Ammon's horn (tissue), 1 donor: Measurements from ENCODE around the gene ANKMY2.
"Not testable (repeated sequence)": the region's sequence is repeated elsewhere in the genome, so short reads cannot be mapped to it uniquely, and the experiment has no call there.

Source experiments
- DNase-seq: peaks from one replicate; pipeline ENCODE4 v3.0.0-alpha.2; 2016; ENCODE audit warnings: low spot score

Gene ANKMY2

GRCh38 chr7:16626388-16626787, 19.2 kb downstream of the ANKMY2 start:
- DNase-seq = no peak

- DNase-seq = no peak
These were observed 25.6 kb downstream of the ANKMY2 start for GRCh38 chr7:16619979-16620408.

DNA sequence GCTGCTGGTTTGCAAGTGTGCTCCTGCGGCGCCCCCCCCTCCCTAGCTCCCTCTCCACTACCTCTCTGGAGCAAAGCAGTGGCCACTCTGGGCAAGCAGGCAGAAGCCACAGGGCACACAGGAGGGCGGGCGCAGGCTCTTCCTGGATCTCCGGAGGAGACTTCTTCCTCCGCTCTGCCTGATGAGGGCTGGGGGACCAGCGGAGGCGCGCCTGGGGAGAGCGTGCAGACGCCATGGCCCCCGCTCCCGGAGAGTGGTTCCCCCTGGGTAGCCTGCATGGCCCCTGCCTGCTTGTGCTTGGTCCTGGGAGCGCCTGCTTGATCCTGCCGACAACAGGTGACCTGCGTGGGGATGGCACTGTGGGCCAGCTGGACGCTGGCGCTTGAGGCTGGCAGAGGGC, 29.0 kb downstream of the ANKMY2 start:
- no peak for DNase-seq

DNA sequence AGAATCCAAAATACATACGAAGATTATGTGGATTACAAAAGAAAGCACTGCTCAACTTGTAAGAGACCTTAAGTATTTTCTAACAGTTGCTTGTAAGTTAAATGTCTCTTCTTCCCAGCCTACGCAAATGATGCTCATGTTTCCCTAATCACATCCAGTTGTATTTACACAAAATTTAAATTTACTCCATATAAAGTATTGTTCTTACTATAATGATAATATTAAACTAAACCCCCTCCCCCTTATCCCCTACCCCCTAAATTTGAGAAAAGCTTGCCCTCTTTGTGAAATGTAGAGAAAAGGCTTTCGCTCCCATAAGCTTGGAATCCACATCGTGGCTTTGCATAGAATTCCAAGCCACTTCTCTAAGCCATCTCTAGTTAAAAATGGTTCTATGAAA, 29.4 kb downstream of the ANKMY2 start:
- no peak for DNase-seq

- no peak for DNase-seq
These were observed 30.3 kb downstream of the ANKMY2 start for GRCh38 chr7:16615228-16615627.

GRCh38 chr7:16611711-16612110, 33.8 kb downstream of the ANKMY2 start:
- no peak for DNase-seq

DNA sequence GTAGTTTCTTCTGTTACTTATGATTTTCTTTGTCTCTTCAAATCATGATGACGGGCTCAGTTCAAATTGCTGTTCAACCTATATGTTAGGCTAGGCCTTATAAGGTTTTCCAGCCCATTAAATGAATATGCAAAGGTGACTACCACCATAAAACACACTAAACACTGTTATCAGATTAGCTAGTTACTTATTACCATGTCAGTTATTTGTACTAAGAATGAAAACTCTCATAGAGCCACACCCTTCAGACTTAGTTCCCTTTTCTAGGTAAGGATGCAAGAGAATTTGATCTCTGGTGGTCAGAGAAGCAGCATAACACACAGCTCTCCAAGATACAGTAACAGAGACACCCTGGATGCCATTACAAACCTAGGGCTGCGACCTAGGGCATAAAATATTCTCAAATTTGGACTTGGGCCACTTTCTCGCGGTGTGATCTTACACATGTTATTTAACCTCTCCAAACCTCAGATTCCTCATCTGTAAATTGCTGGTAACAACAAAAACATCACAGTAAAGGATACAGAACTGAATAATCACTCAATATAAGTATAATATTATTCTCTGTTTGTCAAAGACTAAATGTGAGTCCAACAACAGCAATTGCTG, 35.6 kb downstream of the ANKMY2 start:
- no peak for DNase-seq

- DNase-seq = no peak
These were observed 38.9 kb downstream of the ANKMY2 start for GRCh38 chr7:16606704-16607103.

- DNase-seq = no peak
These were observed 41.5 kb downstream of the ANKMY2 start for GRCh38 chr7:16604054-16604453.

- DNase-seq = no peak
These were observed 41.9 kb downstream of the ANKMY2 start for GRCh38 chr7:16603633-16604032.

- DNase-seq = no peak
These were observed 45.7 kb downstream of the ANKMY2 start for GRCh38 chr7:16599860-16600259.

DNA sequence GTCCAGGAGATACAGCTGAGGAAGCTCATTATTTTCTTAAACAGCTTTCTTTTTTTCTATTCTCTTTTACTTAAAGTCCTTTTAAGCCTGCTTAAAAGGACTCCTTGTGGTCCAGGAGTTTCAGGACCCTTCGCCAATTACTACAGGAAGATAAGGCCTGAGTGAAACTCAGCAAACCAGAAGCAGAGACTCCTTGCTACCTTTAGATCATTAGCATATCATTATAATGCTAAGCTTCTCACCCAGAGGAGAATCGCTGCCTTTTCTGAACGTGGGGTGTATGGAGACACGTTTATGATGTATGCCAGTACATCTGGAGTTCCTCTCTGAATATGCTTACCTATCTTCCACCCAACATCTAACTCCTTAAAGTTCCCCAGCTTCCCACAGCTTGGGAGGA, 47.5 kb downstream of the ANKMY2 start:
- DNase-seq = no peak

DNA sequence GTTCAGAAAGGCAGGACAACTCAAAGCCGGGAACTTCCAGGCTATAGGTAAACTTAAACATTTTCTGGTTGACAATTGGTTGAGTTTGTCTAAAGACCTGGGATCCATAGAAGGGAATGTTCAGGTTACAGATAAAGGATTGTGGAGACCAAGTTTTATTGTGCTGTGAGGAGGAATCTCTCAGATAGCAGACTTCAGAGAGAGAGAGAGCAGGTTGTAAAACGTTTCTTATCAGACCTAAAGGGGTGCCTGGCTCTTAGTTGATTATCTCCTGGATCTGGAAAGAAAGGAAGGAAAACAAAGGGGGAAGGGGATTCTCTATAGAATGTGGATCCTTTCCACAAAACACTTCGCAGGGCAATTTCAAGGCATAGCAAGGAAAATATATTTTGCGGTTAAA, 50.0 kb downstream of the ANKMY2 start:
- not testable (repeated sequence) for DNase-seq

GRCh38 chr7:16594676-16595075, 50.9 kb downstream of the ANKMY2 start:
- no peak for DNase-seq

DNA sequence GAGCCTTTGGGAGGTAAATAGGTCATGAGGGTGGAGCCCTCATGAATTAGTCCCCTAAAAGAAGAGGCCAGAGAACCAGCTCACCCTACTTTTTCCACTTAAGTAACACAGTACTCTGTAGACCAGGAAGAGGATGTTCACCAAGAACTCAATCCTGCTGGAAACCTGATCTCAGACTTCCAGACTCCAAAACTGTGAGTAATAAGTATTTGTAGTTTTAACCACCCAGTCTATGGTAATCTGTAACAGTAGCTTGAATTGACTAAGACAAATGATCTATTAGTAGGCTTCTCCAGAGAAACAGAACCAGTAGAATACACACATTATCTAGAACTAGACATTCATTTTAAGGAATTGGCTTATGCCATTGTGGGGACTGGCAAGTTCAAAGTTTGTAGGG, 51.5 kb downstream of the ANKMY2 start:
- DNase-seq = no peak

GRCh38 chr7:16592395-16592794, 53.2 kb downstream of the ANKMY2 start:
- no peak for DNase-seq

- DNase-seq = no peak
These were observed 55.1 kb downstream of the ANKMY2 start for GRCh38 chr7:16590424-16590823.

DNA sequence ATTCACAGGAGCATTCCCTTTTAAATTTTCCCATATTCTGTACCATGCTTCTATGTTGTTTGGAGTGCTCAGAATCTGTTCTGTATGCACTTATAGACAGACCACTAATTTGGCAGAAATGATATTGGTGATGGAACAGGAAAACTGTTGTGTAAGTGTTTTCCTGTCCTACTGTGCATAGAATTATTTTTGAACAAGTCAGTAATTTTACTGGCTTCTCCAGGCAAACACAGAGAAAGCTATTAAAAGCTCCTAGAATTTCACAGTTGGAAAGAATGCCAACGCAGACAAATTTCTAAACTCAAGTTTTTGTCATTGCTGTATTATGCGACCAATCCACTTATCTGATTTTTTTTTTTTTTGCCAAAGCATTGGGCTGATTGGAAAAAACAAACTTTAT, 55.7 kb downstream of the ANKMY2 start:
- DNase-seq = no peak

GRCh38 chr7:16587790-16588189, 57.8 kb downstream of the ANKMY2 start:
- DNase-seq = peak; percentile 25

DNA sequence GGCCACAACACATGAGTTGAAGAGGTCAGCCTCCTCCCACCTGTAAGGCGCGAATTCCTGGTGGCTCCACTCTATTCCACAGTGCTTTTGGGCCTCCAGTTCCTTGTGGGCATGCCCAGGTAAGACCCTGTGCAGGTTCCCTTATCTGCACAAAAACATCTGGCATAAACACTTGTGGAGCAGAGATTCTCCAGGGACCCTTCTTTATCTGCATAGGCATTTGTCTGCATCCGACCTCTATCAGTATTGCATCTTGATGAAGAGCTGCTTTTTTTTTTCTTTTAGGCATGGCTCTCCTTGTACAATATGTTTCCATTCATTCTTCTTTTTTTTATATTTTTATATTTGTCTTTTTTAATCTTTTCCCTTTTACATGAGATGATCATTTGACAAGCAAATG, 58.4 kb downstream of the ANKMY2 start:
- DNase-seq = no peak

DNA sequence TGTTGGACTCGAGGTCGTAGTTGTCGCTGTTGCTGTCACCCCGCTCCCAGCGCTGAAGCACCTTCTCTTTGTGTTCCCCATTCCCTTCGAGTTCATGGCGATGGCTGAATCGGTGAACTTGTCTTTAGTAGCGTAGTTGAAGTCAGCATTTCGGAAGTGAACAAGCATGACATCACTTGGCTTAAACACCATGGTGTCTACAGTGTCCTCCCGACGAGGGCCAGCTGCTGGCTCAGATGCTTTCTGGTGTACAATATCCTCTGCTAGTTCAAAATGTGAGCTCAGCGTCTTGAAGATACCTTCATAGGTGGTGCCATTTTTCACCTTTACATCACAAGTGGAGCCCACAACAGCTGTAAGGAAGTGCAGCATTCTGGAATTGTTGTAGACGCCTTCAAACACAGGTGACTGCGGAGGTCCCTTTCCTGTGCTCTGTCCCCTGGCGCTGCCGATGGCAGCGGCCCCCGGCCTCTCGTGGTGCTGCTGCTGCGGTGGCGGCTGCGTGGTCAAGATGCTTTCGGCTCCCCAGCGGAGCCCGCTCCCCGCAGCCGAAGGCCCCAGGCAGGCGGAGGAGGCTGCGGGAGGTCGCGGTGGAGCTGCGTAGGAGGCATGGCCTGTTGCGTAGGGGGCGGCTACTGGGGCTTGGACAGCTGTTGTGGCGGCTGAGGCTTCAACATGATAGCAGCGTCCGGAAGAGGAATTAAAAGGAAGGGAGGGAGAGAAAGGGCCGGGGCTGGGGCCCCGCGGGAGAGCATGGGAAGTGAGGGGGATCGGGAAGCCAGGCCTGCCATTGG, 59.3 kb downstream of the ANKMY2 start:
- no peak for DNase-seq

GRCh38 chr7:16585540-16585939, 60.0 kb downstream of the ANKMY2 start:
- no peak for DNase-seq

DNA sequence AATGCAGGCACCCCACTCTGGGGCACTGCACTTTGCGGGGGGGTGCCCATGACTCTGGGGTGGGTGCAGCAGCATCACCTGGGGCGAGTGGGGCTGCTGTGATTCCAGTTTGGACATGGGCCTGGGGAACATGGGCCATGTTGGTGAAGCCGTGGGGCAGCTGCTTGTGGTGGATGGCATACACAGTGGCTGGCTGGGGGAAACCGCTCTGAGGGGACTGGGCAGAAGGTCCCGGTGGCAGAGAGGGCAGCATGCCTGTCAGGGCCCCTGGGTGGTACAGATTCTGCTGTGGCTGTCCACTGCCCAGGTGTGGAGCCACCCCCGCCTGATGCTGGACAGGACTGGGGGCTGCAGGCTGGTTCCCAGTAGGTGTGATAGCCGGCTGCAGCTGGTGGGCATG, 61.7 kb downstream of the ANKMY2 start:
- no peak for DNase-seq

GRCh38 chr7:16581286-16581685, 64.3 kb downstream of the ANKMY2 start:
- DNase-seq = no peak
